Small intestine (tissue), 7 donors: ENCODE data around the gene THSD4. TPM values are rescaled to one million over a fixed set of nuclear protein-coding genes. Genes with fewer than 3 reads are reported as not detected.
A peak's percentile ranks its signal among the peaks of the same experiment; 100 is the strongest.

Experiments
- DNase-seq, 2 donors: peaks; one replicate each; pipeline versions ENCODE4 v3.0.0 to v3.0.0-alpha.2; 2013
- FAIRE-seq: peaks from 2 replicates; lab custom pipeline; 2012; peaks lifted over from hg19 to GRCh38; lab: Jason Lieb, UNC
- H3K27ac ChIP-seq, 3 donors: one replicate each; pipeline ENCODE4 v1.5.1; 2013; ENCODE audit warnings: low read length in 2 of 3, mild to moderate bottlenecking in 2 of 3, control low read depth in 1 of 3, inconsistent platforms in 1 of 3, low read depth in 1 of 3, moderate library complexity in 1 of 3
- H3K27me3 ChIP-seq, 3 donors: one replicate each; pipeline ENCODE4 v1.6.1; 2013; ENCODE audit warnings: low read length in 3 of 3, inconsistent platforms in 1 of 3; ENCODE audit not compliant: control insufficient read depth in 3 of 3, insufficient read depth in 3 of 3
- H3K36me3 ChIP-seq, 3 donors: one replicate each; pipeline ENCODE4 v1.6.1; 2013; ENCODE audit warnings: low read length in 3 of 3, inconsistent platforms in 1 of 3, low read depth in 1 of 3, mild to moderate bottlenecking in 1 of 3, moderate library complexity in 1 of 3; ENCODE audit not compliant: control insufficient read depth in 3 of 3, insufficient read depth in 2 of 3
- H3K4me1 ChIP-seq, 3 donors: one replicate each; pipeline ENCODE4 v1.6.1; 2013; ENCODE audit warnings: low read length in 2 of 3, inconsistent platforms in 1 of 3, low read depth in 1 of 3, mild to moderate bottlenecking in 1 of 3, moderate library complexity in 1 of 3; ENCODE audit not compliant: control insufficient read depth in 3 of 3, insufficient read depth in 2 of 3
- H3K4me3 ChIP-seq, 3 donors: one replicate each; pipeline ENCODE4 v1.5.1; 2013; ENCODE audit warnings: low read length in 3 of 3, control low read depth in 1 of 3, inconsistent platforms in 1 of 3, low read depth in 1 of 3, mild to moderate bottlenecking in 1 of 3, moderate library complexity in 1 of 3
- H3K9me3 ChIP-seq, 2 donors: one replicate each; pipeline ENCODE4 v1.6.1; 2013; ENCODE audit warnings: low read depth in 1 of 2, low read length in 1 of 2; ENCODE audit not compliant: control insufficient read depth in 2 of 2, insufficient read depth in 1 of 2
- WGBS, 3 donors: extraction: QIAGEN DNeasy Blood & Tissue Kit; methylation state at CpG; one replicate each; pipeline ENCODE4 v1.1.7; 2013; 5-methylcytosine and 5-hydroxymethylcytosine counted together
- polyA plus RNA-seq, 4 donors: library from polyadenylated mRNA; stranded (reverse) in 3 of 4; unstranded in 1 of 4; fragments of 200-250 nt in 3 of 4; fragments of 120-200 nt in 1 of 4; gene quantifications; one replicate each; pipeline versions ENCODE4 v1.2.1 to v1.2.3, GENCODE V29; 2013
- donor health status: healthy with polysubstance abuse.
- donor health status: control.
- donor health status: control.
- donor health status: Bipolar disorder and iron deficiency.
- donor health status: healthy.

THSD4 gene
- polyA plus RNA-seq, 4 donors, result 3.6 to 14.4 (median 9.7) TPM

- Histone ChIP-seq H3K27me3 (no peaks in the 10 kb centered on the region), H3K36me3 (no peaks in the 10 kb centered on the region), H3K27ac (no peak overlapping the region), H3K4me1 (peaks cover 4 to 18% (median 4%) of the 10 kb centered on the region in 3 donors), H3K9me3 (peaks cover 0 to 1% of the 10 kb centered on the region in 2 donors), H3K4me3 (no peak overlapping the region)
- DNase-seq, result peak in 1 of 2 donors; percentile 30
- WGBS, 3 donors, result 28 to 75% (median 55%) methylated on average over 1 of the region's 1 CpG
- FAIRE-seq, result no peak
Measured at GRCh38 chr15:71409541-71409940, 294.3 kb downstream of the THSD4 start.

GRCh38 chr15:71410347-71410746, 295.1 kb downstream of the THSD4 start:
- Histone ChIP-seq H3K27ac (peak overlapping the region; percentile 47 to 78 (median 65)), H3K4me3 (no peak overlapping the region), H3K4me1 (peaks cover 4 to 18% (median 4%) of the 10 kb centered on the region in 3 donors), H3K27me3 (no peaks in the 10 kb centered on the region), H3K9me3 (no peaks in the 10 kb centered on the region), H3K36me3 (no peaks in the 10 kb centered on the region)
- FAIRE-seq, result no peak
- peak; percentile 82 to 93 for DNase-seq
- WGBS, 3 donors, result 13 to 60% (median 41%) methylated on average over 6 of the region's 6 CpGs

GRCh38 chr15:71411538-71412482, 296.5 kb downstream of the THSD4 start:
- H3K9me3 ChIP-seq, result no peaks in the 10 kb centered on the region
- DNase-seq (peak; percentile 70 to 92), FAIRE-seq (no peak)
- no peaks in the 10 kb centered on the region for H3K36me3 ChIP-seq
- peak overlapping the region; percentile 4 to 97 (median 69) for H3K27ac ChIP-seq
- H3K4me1 ChIP-seq, result peaks cover 4 to 18% (median 4%) of the 10 kb centered on the region in 3 donors
- H3K27me3 ChIP-seq, result no peaks in the 10 kb centered on the region
- 44 to 55% (median 52%) methylated on average over 16 of the region's 16 CpGs for WGBS, 3 donors
- no peak overlapping the region for H3K4me3 ChIP-seq

- no peaks in the 10 kb centered on the region for H3K36me3 ChIP-seq
- no peaks in the 10 kb centered on the region for H3K27me3 ChIP-seq
- WGBS, 3 donors, result 87 to 93% (median 88%) methylated on average over 3 of the region's 3 CpGs
- peaks cover 4 to 18% (median 4%) of the 10 kb centered on the region in 3 donors for H3K4me1 ChIP-seq
- FAIRE-seq (no peak), DNase-seq (no peak)
- no peak overlapping the region for H3K27ac ChIP-seq
- no peaks in the 10 kb centered on the region for H3K9me3 ChIP-seq
- H3K4me3 ChIP-seq, result no peak overlapping the region
Measured at GRCh38 chr15:71413419-71413818, 298.1 kb downstream of the THSD4 start.

GRCh38 chr15:71414853-71415252, 299.6 kb downstream of the THSD4 start:
- no peak for FAIRE-seq
- no peaks in the 10 kb centered on the region for H3K9me3 ChIP-seq
- H3K4me1 ChIP-seq, result peaks cover 4 to 17% (median 4%) of the 10 kb centered on the region in 3 donors
- 70 to 76% (median 72%) methylated on average over 2 of the region's 2 CpGs for WGBS, 3 donors
- no peak overlapping the region for H3K4me3 ChIP-seq
- no peaks in the 10 kb centered on the region for H3K36me3 ChIP-seq
- no peak for DNase-seq
- H3K27me3 ChIP-seq, result no peaks in the 10 kb centered on the region
- H3K27ac ChIP-seq, result no peak overlapping the region

GRCh38 chr15:71422530-71423259, 307.4 kb downstream of the THSD4 start:
- Histone ChIP-seq H3K27me3 (no peaks in the 10 kb centered on the region), H3K27ac (no peak overlapping the region), H3K36me3 (peaks cover 0 to 7% (median 0%) of the 10 kb centered on the region in 3 donors), H3K9me3 (no peaks in the 10 kb centered on the region), H3K4me1 (no peaks in the 10 kb centered on the region), H3K4me3 (no peak overlapping the region)
- 87 to 88% (median 88%) methylated on average over 5 of the region's 5 CpGs for WGBS, 3 donors
- DNase-seq (no peak), FAIRE-seq (no peak)

GRCh38 chr15:71424765-71425164, 309.5 kb downstream of the THSD4 start:
- Histone ChIP-seq H3K9me3 (no peaks in the 10 kb centered on the region), H3K4me3 (no peak overlapping the region), H3K27ac (no peak overlapping the region), H3K27me3 (no peaks in the 10 kb centered on the region), H3K4me1 (no peaks in the 10 kb centered on the region), H3K36me3 (peaks cover 0 to 7% (median 0%) of the 10 kb centered on the region in 3 donors)
- FAIRE-seq (no peak), DNase-seq (no peak)
- WGBS, 3 donors, result 13 to 51% (median 24%) methylated on average over 2 of the region's 2 CpGs

- Histone ChIP-seq H3K36me3 (peaks cover 0 to 7% (median 0%) of the 10 kb centered on the region in 3 donors), H3K4me1 (no peaks in the 10 kb centered on the region), H3K27me3 (no peaks in the 10 kb centered on the region), H3K9me3 (no peaks in the 10 kb centered on the region), H3K4me3 (no peak overlapping the region), H3K27ac (no peak overlapping the region)
- FAIRE-seq (no peak), DNase-seq (no peak)
- 80 to 87% (median 81%) methylated on average over 3 of the region's 3 CpGs for WGBS, 3 donors
Measured at GRCh38 chr15:71425388-71425787, 310.1 kb downstream of the THSD4 start.
